H1 (cell line): ENCODE results near the gene ODC1.

Experiments
- ATF2 ChIP-seq: IDR thresholded peaks from 2 replicates; pipeline ENCODE4 v1.6.1; 2012; ENCODE audit warnings: low read length, inconsistent platforms
- ATF3 ChIP-seq: IDR thresholded peaks from 2 replicates; pipeline ENCODE4 v1.6.1; 2011; ENCODE audit warnings: low read depth, mild to moderate bottlenecking, low read length; ENCODE audit not compliant: insufficient read depth
- CBX8 ChIP-seq: fragments of 300-800, 300-1000 bp; sonication (generic); IDR thresholded peaks from 2 replicates; pipeline ENCODE4 v1.7.1; 2016; ENCODE audit warnings: low read depth, low read length, borderline replicate concordance
- CTCF ChIP-seq, 3 experiments: IDR thresholded peaks; 1 replicate in 2 of 3; 2 replicates in 1 of 3; pipeline versions ENCODE4 v1.5.1 to v1.6.1; 2011; ENCODE audit warnings: low read length in 3 of 3, mild to moderate bottlenecking in 3 of 3, inconsistent platforms in 2 of 3, low read depth in 1 of 3, moderate library complexity in 1 of 3; ENCODE audit not compliant: insufficient read depth in 1 of 3; ENCODE audit errors: control extremely low read depth in 1 of 3
- EP300 ChIP-seq, 2 experiments: IDR thresholded peaks; 1 replicate in 1 of 2; 2 replicates in 1 of 2; pipeline ENCODE4 v1.6.1; 2011 to 2012; ENCODE audit warnings: low read depth in 2 of 2, low read length in 2 of 2, mild to moderate bottlenecking in 2 of 2, borderline replicate concordance in 1 of 2, inconsistent platforms in 1 of 2, moderate library complexity in 1 of 2
- HDAC6 ChIP-seq: IDR thresholded peaks from one replicate; pipeline ENCODE4 v1.7.1; 2012; ENCODE audit warnings: low read depth, mild to moderate bottlenecking, inconsistent platforms, low read length, moderate library complexity
- RAD21 ChIP-seq, 2 experiments: IDR thresholded peaks in 1 of 2; conservative IDR thresholded peaks in 1 of 2; 2 replicates each; pipeline ENCODE4 v1.6.1; 2011; ENCODE audit warnings: low read depth in 2 of 2, low read length in 2 of 2, improper control_type of control experiment in 1 of 2, inconsistent platforms in 1 of 2, mild to moderate bottlenecking in 1 of 2, moderate library complexity in 1 of 2
- SIN3A ChIP-seq, 2 experiments: IDR thresholded peaks in 1 of 2; conservative IDR thresholded peaks in 1 of 2; 2 replicates each; pipeline ENCODE4 v1.6.1; 2011 to 2012; ENCODE audit warnings: low read length in 2 of 2, improper control_type of control experiment in 1 of 2, low read depth in 1 of 2, mild to moderate bottlenecking in 1 of 2
- SIX5 ChIP-seq: IDR thresholded peaks from 2 replicates; pipeline ENCODE4 v1.6.1; 2011; ENCODE audit warnings: mild to moderate bottlenecking, low read depth, low read length
- SRF ChIP-seq: IDR thresholded peaks from 2 replicates; pipeline ENCODE4 v1.6.1; 2011; ENCODE audit warnings: mild to moderate bottlenecking, low read depth, low read length, moderate library complexity
- USF2 ChIP-seq: IDR thresholded peaks from 2 replicates; pipeline ENCODE4 v1.6.1; 2011; ENCODE audit warnings: low read length, improper control_type of control experiment
- YY1 ChIP-seq: IDR thresholded peaks from 2 replicates; pipeline ENCODE4 v1.6.1; 2011; ENCODE audit warnings: low read depth, mild to moderate bottlenecking, low read length

- TF ChIP-seq HDAC6 (no peak), SIN3A (conservative IDR thresholded peaks at IDR 0.05 in 1 of 2, IDR thresholded peaks at IDR 0.05 in 1 of 2; ENCODE audit: low read depth in 1 of 2, low read length in 2 of 2) (no peak), ATF3 (no peak), SIX5 (no peak), RAD21 (IDR thresholded peaks at IDR 0.05 in 1 of 2, conservative IDR thresholded peaks at IDR 0.05 in 1 of 2; ENCODE audit: low read depth in 2 of 2, low read length in 2 of 2) (no peak), CTCF (IDR thresholded peaks at IDR 0.05; ENCODE audit: control extremely low read depth in 1 of 3, insufficient read depth in 1 of 3, low read depth in 1 of 3, low read length in 3 of 3) (no peak), YY1 (no peak), EP300 (IDR thresholded peaks at IDR 0.05; ENCODE audit: borderline replicate concordance in 1 of 2, low read depth in 2 of 2, low read length in 2 of 2) (no peak), ATF2 (no peak), USF2 (no peak), SRF (no peak), CBX8 (no peak)
Measured at GRCh38 chr2:10424916-10425505, 23.1 kb downstream of the ODC1 start.
